ENCODE data around the gene SULT1C4.

GRCh38 chr2:108345951-108346350, 31.8 kb upstream of the SULT1C4 start:
- TF ChIP-seq EZH2 (IDR thresholded peaks at IDR 0.05; ENCODE audit: borderline replicate concordance, low read depth, low read length, severe bottlenecking) (no peak), CTCF (IDR thresholded peaks at IDR 0.05; ENCODE audit: borderline replicate concordance, extremely low read depth, low read length, poor library complexity, severe bottlenecking) (no peak)
